Gastroesophageal sphincter (tissue), 4 donors: ENCODE results near the gene EIF4B. TPM values are rescaled to one million over a fixed set of nuclear protein-coding genes. Genes with fewer than 3 reads are reported as not detected.

Source experiments
- ATAC-seq: fragments of 150-250 bp; one replicate; pipeline ENCODE4 v1.9.1; 2016; ENCODE audit warnings: mild to moderate bottlenecking, moderate library complexity
- H3K27ac ChIP-seq, 4 donors: fragments of 200-600 bp; sonication (generic) in 3 of 4; 1 replicate in 3 of 4; 2 replicates in 1 of 4; pipeline ENCODE4 v1.5.1; 2016 to 2019
- H3K27me3 ChIP-seq: fragments of 200-600 bp; sonication (generic); one replicate; pipeline ENCODE4 v1.5.1; 2019
- H3K36me3 ChIP-seq, 2 donors: fragments of 200-600 bp; sonication (generic); one replicate each; pipeline ENCODE4 v1.5.1; 2019; ENCODE audit warnings: control low read depth in 1 of 2
- H3K4me1 ChIP-seq, 3 donors: fragments of 200-600 bp; sonication (generic); 1 replicate in 2 of 3; 2 replicates in 1 of 3; pipeline ENCODE4 v1.5.1; 2016 to 2019; ENCODE audit warnings: control low read depth in 2 of 3
- H3K4me3 ChIP-seq, 2 donors: fragments of 200-600 bp; sonication (generic); one replicate each; pipeline ENCODE4 v1.5.1; 2019; ENCODE audit warnings: mild to moderate bottlenecking in 1 of 2, moderate library complexity in 1 of 2
- H3K9me3 ChIP-seq, 3 donors: fragments of 200-600 bp; sonication (generic); one replicate each; pipeline ENCODE4 v1.5.1; 2017 to 2019; ENCODE audit warnings: control low read depth in 2 of 3
- EP300 ChIP-seq: sonication (generic); formaldehyde crosslinking; IDR thresholded peaks from one replicate; pipeline ENCODE4 v1.6.1; 2017; ENCODE audit warnings: antibody characterized with exemption, mild to moderate bottlenecking
- POLR2A ChIP-seq, 2 donors: fragments of 450-650 bp; IDR thresholded peaks; one replicate each; pipeline ENCODE4 v1.6.1; 2017; ENCODE audit warnings: antibody characterized with exemption in 2 of 2, mild to moderate bottlenecking in 2 of 2, moderate library complexity in 1 of 2
- POLR2AphosphoS5 ChIP-seq: sonication (generic); formaldehyde crosslinking; IDR thresholded peaks from one replicate; pipeline ENCODE4 v1.6.1; 2017; ENCODE audit warnings: antibody characterized with exemption
- WGBS, 2 donors: methylation state at CpG; one replicate each; pipeline ENCODE4 v1.1.5; 2018; ENCODE audit warnings: low coverage in 1 of 2; 5-methylcytosine and 5-hydroxymethylcytosine counted together
- total RNA-seq, 4 donors: library from RNA; depleted of rRNA; stranded (reverse); fragments of >200 nt; gene quantifications; one replicate each; pipeline ENCODE4 v1.1.0, GENCODE V29; 2016
- TF ChIP-seq, protein P1 (sequence below), 4 experiments: fragments of 200-600 bp in 2 of 4; fragments of 450-650 bp in 2 of 4; sonication (generic) in 1 of 4; IDR thresholded peaks; one replicate each; pipeline ENCODE4 v1.5.1; 2017 to 2019; ENCODE audit warnings: antibody characterized with exemption in 4 of 4, mild to moderate bottlenecking in 2 of 4, moderate library complexity in 2 of 4

EIF4B gene
- total RNA-seq, 4 donors from 2014 or later, result 521 to 701 (median 591) TPM

DNA sequence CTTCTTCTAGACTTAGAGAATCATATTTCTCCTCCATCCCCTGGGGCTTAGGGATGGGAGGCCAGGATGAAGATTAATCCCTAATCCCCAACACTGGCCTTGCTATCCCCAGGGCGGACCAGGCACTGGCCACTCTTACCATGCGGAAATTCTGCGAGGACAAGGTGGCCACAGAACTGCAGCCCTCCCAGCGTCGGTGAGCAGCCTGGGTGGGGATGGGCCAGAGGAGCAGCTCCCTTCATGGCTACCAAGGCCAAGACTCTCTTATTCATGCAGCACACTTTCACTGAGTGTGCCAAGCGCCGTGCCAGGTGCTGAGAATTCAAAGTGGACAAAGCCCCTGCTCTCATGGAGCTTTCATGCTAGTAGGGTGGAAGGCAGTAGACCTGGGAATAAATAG, 50.6 kb downstream of the EIF4B start:
- no peak for ATAC-seq
- Histone ChIP-seq H3K9me3 (no peaks in the 10 kb centered on the region), H3K27me3 (no peaks in the 10 kb centered on the region), H3K36me3 (peaks cover 0 to 80% of the 10 kb centered on the region in 2 donors), H3K27ac (peak overlapping the region in 3 of 4 donors; percentile 2 to 99 (median 85)), H3K4me3 (no peak overlapping the region), H3K4me1 (peaks cover 0 to 96% (median 49%) of the 10 kb centered on the region in 3 donors)
- TF ChIP-seq POLR2A (IDR thresholded peaks at IDR 0.05) (no peak), EP300 (no peak), POLR2AphosphoS5 (no peak)
- TF ChIP-seq, protein P1, sequence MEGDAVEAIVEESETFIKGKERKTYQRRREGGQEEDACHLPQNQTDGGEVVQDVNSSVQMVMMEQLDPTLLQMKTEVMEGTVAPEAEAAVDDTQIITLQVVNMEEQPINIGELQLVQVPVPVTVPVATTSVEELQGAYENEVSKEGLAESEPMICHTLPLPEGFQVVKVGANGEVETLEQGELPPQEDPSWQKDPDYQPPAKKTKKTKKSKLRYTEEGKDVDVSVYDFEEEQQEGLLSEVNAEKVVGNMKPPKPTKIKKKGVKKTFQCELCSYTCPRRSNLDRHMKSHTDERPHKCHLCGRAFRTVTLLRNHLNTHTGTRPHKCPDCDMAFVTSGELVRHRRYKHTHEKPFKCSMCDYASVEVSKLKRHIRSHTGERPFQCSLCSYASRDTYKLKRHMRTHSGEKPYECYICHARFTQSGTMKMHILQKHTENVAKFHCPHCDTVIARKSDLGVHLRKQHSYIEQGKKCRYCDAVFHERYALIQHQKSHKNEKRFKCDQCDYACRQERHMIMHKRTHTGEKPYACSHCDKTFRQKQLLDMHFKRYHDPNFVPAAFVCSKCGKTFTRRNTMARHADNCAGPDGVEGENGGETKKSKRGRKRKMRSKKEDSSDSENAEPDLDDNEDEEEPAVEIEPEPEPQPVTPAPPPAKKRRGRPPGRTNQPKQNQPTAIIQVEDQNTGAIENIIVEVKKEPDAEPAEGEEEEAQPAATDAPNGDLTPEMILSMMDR (IDR thresholded peaks at IDR 0.05), result no peak
- WGBS, 2 donors, result 73% methylated on average over 3 of the region's 7 CpGs; no CpG with 5 or more reads in 1 of the 2 donors

DNA sequence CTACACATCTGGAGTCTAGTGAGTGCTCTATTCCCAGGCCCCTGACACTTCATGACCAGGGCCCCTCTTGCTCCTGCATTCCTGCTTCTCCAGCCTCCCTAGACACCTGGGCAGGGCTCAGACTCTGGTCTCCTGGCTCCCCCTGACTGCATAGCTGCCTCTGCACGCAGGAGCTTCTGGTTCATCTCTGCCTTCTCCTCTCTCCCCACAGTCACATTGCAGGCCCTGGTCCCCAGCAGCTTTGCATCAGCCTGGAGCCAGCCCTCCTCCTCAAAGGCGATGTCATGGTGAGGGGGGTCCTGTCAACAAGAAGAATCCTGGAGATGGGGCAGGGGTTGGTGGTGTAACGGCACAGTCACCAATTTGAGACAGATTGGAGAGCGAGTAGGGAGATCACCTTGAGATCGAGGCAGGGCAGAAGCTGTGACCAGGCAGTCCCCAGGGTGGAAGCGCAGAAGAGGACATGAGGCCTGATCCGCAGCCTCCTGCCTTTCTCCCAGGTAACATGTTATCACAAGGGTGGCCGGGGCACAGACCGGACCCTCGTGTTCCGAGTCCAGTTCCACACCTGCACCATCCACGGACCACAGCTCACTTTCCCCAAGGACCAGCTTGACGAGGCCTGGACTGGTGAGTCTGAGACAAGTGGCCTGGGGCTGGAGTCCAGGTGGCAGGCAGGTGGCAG, 51.7 kb downstream of the EIF4B start:
- Histone ChIP-seq H3K36me3 (peaks cover 0 to 87% of the 10 kb centered on the region in 2 donors), H3K27me3 (no peaks in the 10 kb centered on the region), H3K9me3 (no peaks in the 10 kb centered on the region), H3K4me3 (no peak overlapping the region), H3K27ac (peak overlapping the region in 3 of 4 donors; percentile 2 to 95 (median 85)), H3K4me1 (peaks cover 0 to 96% (median 51%) of the 10 kb centered on the region in 3 donors)
- WGBS, 2 donors, result 67% methylated on average over 1 of the region's 13 CpGs; no CpG with 5 or more reads in 1 of the 2 donors
- no peak for ATAC-seq
- TF ChIP-seq EP300 (no peak), POLR2AphosphoS5 (no peak), POLR2A (IDR thresholded peaks at IDR 0.05) (no peak)
- TF ChIP-seq, protein P1 (IDR thresholded peaks at IDR 0.05), result no peak

DNA sequence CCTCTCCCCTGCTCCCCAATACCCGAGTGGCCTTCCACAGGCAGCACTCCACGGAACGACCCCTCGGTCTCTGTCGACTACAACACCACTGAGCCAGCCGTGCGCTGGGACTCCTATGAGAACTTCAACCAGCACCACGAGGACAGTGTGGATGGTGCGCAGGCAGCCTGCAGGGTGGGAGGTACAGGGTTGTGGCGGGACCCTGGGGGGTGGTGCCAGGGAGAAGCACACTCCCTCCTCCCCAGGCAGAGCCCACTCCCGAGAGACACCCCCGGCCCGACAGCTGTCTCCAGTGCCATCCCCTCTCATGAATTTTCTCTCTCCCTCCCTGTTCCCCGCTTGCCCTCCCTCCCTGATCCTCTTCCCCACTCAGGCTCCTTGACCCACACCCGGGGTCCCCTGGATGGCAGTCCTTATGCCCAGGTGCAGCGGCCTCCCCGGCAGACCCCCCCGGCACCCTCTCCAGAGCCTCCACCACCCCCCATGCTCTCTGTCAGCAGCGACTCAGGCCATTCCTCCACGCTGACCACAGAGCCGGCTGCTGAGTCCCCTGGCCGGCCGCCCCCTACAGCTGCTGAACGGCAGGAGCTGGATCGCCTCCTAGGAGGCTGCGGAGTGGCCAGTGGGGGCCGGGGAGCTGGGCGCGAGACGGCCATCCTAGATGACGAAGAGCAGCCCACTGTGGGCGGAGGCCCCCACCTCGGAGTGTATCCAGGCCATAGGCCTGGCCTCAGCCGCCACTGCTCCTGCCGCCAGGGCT, 52.6 kb downstream of the EIF4B start:
- ATAC-seq, result no peak
- WGBS, 2 donors, result 67% methylated on average over 4 of the region's 35 CpGs; no CpG with 5 or more reads in 1 of the 2 donors
- H3K4me1 ChIP-seq, result peaks cover 0 to 96% (median 51%) of the 10 kb centered on the region in 3 donors
- no peaks in the 10 kb centered on the region for H3K9me3 ChIP-seq
- H3K4me3 ChIP-seq, result no peak overlapping the region
- TF ChIP-seq POLR2AphosphoS5, result no peak
- TF ChIP-seq EP300, result no peak
- TF ChIP-seq POLR2A (IDR thresholded peaks at IDR 0.05), result no peak
- TF ChIP-seq, protein P1 (IDR thresholded peaks at IDR 0.05), result no peak
- H3K36me3 ChIP-seq, result peaks cover 0 to 89% of the 10 kb centered on the region in 2 donors
- H3K27me3 ChIP-seq, result no peaks in the 10 kb centered on the region
- peak overlapping the region in 3 of 4 donors; percentile 85 to 95 (median 86) for H3K27ac ChIP-seq

DNA sequence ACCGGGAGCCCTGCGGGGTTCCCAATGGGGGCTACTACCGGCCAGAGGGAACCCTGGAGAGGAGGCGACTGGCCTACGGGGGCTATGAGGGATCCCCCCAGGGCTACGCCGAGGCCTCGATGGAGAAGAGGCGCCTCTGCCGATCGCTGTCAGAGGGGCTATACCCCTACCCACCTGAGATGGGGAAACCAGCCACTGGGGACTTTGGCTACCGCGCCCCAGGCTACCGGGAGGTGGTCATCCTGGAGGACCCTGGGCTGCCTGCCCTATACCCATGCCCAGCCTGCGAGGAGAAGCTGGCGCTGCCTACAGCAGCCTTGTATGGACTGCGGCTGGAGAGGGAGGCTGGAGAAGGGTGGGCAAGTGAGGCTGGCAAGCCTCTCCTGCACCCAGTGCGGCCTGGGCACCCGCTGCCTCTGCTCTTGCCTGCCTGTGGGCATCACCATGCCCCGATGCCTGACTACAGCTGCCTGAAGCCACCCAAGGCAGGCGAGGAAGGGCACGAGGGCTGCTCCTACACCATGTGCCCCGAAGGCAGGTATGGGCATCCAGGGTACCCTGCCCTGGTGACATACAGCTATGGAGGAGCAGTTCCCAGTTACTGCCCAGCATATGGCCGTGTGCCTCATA, 53.3 kb downstream of the EIF4B start:
- Histone ChIP-seq H3K9me3 (no peaks in the 10 kb centered on the region), H3K27me3 (no peaks in the 10 kb centered on the region), H3K4me3 (no peak overlapping the region), H3K4me1 (peaks cover 0 to 99% (median 50%) of the 10 kb centered on the region in 3 donors), H3K36me3 (peaks cover 0 to 96% of the 10 kb centered on the region in 2 donors), H3K27ac (peak overlapping the region in 3 of 4 donors; percentile 85 to 95 (median 86))
- TF ChIP-seq POLR2AphosphoS5, result peak; percentile 24
- no peak for TF ChIP-seq EP300
- TF ChIP-seq, protein P1 (IDR thresholded peaks at IDR 0.05), result no peak
- TF ChIP-seq POLR2A (IDR thresholded peaks at IDR 0.05), result no peak
- ATAC-seq, result no peak
- no CpG with 5 or more reads among the region's 24 CpGs for WGBS, 2 donors
